ENCODE results near the gene ACER3.
"Not testable (repeated sequence)": the region's sequence is repeated elsewhere in the genome, so short reads cannot be mapped to it uniquely, and the experiment has no call there.

The ACER3 gene

DNA sequence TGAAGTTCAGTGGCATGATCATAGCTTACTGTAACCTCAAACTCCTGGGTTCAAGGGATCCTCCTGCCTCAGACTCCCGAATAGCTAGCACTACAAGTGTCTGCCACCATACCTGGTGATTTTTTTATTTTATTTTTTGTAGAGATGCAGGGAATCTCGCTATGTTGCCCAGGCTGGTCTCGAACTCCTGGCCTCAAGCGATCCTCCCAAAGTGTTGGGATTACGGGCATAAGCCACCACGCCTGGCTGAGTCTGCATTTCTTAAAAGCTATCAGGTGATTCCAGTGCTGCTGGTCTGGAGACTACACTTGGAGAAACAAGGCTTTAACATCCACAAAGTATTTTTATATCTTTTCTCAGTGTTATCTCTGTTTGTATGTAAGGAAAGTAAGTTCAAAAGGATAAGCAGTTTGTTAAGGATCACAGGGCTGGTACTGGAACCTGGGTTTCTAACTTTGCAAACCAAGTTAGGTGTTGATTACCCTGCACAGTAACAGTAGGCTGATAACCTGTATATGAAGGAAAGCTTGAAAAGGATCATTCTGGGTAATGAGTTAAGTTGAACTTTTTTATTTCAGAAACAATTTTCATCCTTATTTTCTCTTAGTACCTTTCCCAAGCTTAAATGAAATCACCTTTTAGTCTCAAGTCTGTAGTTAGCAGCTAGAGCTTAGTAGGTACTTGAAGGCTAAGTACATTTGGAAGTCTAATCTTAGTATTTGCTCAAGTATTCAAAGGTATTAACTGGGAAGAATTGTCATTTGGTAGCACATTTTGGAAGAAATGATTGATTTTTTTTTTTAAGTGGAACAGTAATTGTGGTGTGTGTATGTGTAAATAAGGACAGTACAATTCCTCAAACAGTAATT lies 12.5 kb downstream of the ACER3 start:
- no peak for DNase-seq (ENCODE audit: low spot score)

DNA sequence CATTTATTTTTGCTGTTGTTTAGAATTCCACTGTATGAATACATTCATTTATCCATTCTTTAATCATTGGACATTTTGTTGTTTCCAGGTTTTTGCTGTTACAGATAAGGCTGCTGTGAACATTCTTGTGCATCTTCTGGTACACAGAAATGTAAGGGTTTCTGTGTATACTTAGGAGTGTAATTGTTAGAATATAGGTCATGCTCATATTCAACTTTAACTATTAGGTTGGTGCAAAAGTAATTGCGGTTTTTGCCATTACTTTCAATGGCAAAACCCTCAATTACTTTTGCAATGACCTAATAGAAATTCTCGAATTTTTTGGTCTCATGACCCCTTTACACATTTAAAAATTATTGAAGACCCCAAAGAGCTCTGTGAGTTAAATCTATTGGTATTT lies 17.3 kb downstream of the ACER3 start:
- no peak for DNase-seq (ENCODE audit: low spot score)

DNA sequence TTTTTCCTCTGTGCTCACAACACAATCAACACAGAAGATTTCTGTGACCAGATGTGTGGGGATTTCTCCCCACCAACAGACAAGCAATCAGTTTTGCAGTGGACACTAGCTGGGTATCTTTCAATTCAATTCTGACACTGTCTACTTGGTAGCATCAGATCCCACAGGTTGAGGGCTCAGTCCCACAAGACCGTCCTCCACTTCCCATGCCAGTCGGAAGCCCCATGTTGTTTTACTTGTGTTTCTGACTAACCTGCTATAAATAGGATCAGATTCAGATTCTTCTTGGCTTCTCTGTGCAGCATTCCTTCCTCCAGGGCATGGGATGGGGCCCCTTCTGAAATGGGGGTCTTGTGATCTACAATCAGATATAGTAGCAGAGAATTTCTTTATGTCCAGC lies 19.6 kb downstream of the ACER3 start:
- DNase-seq (ENCODE audit: low spot score) = no peak

DNA sequence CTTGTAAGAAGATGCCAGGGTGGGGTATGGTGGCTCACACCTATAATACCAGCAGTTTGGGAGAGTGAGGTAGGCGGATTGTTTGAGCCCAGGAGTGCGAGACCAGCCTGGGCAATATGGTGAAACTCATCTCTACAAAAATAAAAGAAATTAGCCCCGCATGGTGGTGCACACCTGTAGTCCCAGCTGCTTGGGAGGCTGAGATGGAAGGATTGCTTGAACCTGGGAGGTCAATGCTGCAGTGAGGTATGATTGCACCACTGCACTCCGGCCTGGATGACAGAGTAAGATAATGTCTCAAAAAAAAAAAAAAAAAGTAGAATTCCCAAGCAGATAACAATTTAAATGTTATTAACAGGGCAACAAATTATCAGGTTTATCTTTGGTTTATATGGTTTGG lies 20.2 kb downstream of the ACER3 start:
- DNase-seq (ENCODE audit: low spot score) = no peak

DNA sequence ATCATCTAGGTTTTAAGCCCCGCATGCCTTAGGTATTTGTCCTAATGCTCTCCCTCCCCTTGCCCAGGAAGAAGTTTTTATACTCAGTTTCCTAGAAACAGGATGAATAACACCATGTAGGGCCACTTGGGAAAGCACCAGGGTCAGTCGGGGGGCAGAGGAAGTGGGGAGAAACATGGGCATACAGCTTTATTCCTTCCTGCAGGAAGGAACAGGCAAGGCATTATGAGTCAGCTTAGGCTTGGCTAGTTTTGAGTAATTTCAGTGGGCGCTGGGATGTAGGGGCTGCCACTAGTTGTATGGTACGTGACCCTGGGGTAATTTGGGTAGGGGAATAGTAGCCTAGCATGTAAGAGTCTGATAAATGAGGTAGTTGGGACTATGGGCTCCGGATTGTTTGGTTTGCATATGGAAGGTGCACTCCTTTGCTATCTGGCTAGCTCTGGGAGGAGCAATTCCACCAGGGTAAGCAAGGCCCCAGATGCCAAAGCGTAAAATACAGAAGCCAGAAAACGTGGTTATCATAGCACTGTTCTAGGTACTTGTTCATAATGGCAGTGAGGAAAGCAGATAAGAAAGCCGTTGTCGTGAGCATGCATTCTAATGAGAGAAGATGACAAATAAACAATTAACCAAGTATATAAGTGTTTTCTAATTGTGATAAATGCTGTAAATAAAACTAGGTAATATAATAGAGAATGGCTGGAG lies 24.8 kb downstream of the ACER3 start:
- DNase-seq (ENCODE audit: low spot score) = no peak

DNA sequence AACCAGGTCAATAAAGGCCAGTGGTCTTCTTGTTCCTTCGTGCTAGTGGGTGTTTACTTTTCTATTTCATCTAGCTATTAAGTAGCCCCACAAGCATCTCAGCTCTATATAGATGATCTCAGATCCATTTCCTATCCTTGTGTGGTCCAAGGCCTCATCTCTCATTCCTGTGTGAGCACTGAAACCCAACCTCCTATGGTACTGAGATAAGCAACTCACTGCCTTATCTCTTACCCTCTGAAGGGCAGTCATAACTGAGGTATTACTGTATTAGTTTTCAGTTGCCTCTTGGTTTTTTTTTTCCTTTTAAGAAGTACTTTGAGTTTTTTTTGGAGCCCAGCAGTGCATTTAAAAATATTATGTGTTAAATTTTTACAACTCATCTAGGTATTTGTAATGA lies 28.3 kb downstream of the ACER3 start:
- DNase-seq (ENCODE audit: low spot score) = no peak

DNA sequence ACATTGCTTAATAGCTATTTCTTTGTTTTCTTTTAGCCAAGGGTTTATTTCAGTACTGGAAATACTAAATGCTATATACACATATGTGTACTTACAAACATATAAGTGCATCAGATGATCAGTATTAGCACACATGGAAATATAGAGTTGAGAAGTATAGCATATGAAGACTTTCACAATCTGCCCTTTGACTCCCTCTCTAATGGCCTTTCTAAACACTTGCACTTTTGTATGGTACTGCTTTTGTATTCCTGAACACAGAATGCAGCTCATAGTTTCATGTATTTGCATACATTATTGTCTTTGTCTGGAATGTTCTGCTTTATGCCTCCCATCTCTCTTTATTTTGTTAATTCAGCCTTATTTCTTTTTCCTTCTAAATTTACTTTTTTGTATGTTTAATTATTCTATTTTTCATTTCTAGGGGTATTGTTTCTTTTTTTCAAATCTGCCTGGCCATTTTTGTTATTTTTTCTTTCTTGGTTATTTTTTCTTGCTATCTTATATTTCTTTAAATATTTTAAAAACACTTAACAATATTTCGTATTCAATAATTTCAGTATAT lies 28.8 kb downstream of the ACER3 start:
- DNase-seq (ENCODE audit: low spot score) = no peak

DNA sequence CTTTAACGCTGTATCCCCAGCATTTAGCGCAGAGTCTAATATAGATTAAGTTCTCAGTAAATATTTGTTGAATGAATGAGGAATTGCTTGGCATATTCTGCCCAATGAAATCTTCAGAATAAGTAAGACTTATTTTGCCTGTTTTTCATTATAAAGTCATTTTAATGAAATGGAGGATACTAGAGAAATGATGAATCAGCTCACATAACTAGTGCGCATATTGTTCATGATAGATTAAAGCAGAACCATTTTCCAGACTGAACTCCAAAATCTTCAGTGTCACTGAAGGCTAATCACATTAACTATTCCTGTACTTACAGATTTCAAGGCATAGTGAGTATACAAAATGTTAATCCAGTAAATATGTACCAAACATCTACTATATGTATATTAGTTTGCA lies 29.6 kb downstream of the ACER3 start:
- no peak for DNase-seq (ENCODE audit: low spot score)

DNA sequence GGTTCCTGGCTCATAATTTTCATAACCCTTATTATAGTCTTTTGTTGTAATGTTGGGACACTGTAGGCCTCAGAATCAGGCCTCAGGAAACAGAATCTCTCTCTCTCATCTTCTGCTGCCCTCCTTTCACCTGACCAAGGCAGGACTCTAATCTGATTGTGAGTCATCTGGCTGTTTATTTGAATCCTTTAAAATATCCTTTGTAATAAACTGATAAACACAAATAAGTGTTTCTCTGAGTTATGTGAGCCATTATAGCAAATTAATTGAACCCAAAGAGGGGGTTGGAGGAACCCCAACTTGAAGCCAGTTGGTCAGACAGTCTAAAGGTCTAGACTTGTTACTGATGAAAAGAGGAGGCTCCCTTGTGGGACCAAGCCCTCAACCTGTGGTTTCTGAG lies 30.6 kb downstream of the ACER3 start:
- DNase-seq (ENCODE audit: low spot score) = no peak

DNA sequence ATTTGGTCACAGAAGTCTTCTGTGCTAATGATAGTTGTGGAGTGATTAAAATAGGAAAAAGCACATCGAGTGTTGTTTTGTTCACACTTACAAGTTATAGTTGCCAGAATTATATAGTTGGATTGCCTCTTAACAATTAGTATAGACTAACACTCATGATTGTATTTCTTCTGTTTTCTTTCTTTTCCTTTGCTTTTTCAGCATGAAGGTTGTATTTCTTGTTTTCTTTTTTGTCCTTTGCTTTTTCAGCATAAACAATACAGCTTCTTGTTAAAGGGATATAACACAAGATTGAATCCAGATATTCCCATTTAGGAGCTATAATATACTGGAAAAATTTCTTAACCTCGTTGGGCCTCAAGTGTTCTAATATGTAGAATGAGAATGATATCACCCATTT lies 31.1 kb downstream of the ACER3 start:
- no peak for DNase-seq (ENCODE audit: low spot score)

DNA sequence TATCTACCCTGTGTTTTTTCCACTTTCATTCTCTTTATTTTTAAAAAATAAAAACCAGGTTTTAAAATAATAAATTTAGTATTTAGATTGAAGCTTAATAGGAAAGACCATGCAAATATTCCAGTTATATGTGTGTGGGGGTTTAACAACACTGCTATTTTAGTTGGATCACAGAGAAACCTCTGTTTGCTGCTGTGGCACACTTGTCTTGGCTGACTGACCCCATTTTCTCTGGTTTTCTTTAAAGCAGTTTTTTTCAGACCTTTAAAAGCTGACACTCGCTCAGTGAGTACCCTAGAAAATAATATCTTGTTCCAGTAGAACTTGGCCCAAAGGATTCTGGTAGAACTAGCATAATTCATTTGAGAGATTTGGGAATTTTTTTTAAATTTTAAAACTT lies 31.6 kb downstream of the ACER3 start:
- DNase-seq (ENCODE audit: low spot score) = no peak

DNA sequence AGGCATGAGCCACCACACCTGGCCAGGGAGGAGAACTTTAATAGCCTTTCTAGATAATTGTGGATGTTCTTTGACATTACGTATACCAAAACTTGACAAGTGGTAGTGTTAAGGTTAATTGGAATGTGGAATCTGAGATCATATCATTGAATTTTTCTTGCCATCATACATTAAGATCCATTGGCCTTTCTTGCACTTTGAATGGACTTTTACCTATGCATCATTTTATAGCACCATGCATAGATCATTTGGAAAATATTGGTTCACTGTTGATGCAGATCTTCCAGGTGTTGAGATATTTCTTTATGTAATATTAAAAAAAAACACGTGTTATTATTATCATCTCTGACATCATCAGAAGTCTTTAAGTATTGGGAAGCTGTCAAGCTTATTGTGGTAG lies 36.5 kb downstream of the ACER3 start:
- no peak for DNase-seq (ENCODE audit: low spot score)

DNA sequence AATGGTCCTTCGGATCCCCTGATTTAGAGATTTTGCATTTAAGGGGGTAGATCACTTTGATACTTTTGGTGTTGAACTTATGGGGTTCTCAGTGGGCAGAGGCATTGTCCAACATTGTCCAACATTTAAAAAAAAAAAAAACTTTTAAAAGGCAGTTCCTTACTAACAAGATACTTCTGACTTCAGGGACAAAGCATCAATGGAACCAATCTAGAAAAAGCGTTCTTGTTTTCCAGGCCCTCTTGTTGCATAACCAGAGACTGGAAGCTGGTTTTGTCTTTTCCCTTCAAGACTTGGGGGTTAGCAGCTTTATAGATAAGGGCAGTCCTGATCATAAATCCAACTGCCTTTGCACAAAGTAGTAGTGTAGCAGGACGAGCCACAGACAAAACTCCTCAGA lies 40.4 kb downstream of the ACER3 start:
- DNase-seq (ENCODE audit: low spot score) = no peak

DNA sequence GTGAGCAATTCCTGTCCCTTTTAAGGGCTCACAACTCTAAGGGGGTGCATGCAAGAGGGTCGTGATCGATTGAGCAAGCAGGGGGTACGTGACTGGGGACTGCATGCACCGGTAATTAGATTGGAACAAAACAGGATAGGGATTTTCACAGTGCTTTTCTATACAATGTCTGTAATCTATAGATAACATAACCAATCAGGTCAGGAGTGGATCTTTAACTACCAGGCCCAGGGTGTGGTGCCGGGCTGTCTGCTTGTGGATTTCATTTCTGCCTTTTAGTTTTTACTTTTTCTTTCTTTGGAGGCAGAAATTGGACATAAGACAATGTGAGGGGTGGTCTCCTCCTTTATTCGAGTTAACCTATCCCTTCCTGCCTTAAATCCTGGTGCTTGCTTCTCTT lies 40.9 kb downstream of the ACER3 start:
- not testable (repeated sequence) for DNase-seq (ENCODE audit: low spot score)

DNA sequence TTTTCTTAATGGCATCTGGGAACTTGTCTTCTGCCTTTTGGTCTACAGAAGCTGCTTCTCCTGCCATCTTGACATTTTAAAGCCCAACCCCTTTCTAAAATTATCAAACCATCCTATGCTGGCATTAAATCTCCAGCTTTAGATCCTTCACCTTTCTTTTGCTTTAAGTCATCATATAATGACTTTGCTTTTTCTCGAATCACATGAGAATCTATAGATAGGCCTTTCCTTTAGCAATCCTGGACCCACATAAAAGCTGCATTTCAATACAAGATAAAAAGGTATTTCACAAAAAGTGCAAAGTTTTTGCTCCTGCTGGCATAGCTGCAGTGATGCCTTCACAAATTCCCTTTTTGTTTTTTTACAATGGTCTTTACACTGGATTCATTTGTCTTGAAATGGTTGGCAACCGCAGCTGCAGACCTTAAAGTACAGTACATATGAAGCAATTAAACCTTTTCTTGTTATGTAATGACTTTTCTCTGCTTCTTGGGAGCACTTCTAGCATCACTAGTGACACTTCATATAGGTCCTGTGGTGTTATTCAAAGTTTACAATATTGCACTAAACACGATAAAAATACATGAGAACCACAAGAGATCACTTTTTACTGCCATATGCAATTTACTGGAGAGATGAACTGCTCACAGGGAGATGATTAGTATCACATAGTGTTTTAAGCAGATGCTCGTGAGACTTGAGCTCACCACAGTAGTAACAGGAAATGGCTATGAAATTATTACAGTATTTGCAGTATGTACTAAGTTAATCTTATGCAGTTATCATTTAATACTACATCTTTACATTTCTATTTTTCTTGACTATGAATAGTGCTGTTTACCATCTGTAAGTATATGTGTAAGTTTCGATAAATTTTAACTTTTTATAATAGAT lies 41.6 kb downstream of the ACER3 start:
- no peak for DNase-seq (ENCODE audit: low spot score)

DNA sequence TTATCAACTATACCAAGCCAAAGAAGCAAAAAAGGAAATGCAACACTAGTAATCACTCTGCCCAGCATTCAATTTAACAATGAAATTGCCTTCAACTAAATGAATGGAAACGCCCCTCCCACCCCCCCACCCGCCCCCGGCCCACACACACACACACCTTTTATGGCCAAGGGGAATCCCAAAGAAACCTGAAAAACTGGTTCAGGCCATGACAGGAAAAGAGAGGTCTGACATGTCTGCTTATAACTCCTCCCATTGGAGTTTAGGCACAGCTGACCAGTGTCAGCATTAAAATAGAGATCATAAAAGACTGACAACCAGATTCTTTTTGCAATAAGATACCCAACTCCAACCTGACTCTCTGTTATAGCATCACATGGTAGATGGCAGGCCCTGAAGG lies 42.6 kb downstream of the ACER3 start:
- DNase-seq (ENCODE audit: low spot score) = no peak

DNA sequence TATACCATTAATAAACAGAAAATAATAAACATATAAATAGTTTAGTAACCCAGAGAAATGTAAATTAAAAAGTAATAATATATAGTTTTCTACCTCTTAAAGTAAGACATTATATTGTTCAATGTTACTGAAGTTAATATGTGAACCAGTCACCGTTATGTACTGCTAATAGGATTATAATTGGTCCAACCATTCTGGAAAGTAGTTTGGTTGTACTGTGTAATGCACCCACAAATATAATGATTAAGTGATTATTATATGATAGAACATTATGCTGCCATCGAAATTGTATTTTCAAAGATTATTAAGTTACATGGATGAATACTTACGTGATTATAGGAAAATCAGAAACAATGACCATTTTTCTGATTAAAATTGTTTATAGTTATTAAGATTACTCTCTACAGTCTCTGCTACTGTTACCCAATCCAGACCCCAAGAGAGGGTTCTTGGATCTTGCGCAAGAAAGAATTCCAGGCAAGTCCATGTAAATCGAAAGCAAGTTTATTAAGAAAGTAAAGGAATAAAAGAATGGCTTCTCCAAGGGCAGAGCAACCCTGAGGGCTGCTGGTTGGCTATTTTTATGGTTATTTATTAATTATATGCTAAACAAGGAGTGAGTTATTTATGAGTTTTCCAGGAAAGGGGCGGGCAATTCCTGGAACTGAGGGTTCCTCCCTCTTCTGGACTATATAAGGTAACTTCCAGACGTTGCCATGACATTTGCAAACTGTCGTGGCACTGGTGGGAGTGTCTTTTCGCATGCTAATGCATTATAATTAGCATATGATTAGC lies 50.1 kb downstream of the ACER3 start:
- DNase-seq (ENCODE audit: low spot score) = no peak

DNA sequence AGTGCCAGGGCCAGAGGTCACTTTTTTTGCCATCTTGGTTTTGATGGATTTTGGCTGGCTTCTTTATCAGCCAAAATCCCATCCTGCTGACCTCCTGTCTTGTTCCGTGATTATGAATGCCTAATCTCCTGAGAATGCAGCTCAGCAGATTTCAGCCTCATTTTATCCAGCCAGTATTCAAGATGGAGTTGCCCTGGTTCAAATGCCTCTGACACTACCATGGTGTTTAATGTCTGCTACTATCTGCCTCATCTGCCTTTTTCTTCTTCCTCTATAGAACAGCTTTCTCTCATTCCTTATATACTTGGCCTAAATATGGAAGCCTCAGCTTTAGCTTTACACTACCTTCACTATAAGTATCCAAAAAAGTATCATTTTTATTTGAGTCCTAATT lies 50.7 kb downstream of the ACER3 start:
- DNase-seq (ENCODE audit: low spot score) = no peak

DNA sequence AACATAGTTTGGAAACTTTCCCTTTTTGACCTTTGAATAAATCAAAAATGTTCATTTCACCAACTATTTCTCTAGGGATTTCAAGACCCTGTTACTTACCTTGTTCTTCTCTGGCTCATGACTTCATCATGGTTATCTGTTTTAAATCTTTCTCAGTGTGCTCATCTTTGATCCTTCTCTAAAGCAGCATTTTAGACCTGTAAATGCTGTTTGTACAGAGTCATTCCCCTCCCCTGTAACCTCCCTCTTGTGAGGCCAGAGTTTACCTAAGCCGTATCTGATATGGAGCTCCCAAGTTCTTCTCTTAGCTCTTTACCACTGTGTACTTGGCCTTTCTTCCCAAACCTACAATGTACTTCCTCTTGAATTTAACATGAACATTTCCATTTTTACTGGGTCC lies 56.0 kb downstream of the ACER3 start:
- no peak for DNase-seq (ENCODE audit: low spot score)

DNA sequence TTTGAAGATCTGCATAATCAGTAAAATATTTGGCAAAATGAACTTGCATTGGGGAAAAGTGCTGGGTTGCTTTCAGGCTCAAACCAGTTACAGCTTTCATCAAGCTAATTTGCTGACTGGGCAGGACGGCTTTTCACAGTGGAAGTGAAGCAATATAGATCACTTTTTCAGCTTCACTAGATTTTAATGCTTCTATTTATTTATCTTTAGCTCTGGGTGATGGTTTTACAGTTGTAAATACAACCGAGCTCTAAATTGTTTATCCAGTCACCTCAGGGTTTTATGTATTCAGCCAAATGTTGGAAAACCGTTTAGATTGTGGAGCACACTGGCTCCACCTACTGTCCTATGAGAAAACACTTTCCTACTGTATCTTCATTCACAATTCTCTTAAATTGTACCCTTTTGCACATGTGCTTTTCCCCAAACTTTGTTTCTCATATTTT lies 58.2 kb downstream of the ACER3 start:
- peak; percentile 69 for DNase-seq (ENCODE audit: low spot score)

DNA sequence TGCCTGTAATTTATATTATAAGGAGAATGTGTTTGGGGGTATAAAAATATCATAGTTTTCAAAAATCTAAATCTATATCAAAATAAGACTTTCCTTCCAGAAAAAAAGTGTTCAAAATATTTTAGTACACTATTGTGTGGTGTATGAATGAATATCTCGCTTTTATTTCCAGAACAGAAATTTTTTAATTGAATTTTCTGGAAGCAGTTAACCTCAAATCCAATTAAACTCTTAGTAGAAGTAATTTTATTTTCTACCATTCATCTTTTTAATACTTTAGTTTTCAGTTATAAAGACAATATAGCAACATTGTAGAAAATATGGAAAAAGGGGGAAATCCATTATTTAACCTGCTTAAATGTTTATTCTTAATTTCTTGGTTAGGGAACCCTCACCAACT lies 58.7 kb downstream of the ACER3 start:
- no peak for DNase-seq (ENCODE audit: low spot score)
